Mucosa of rectum (tissue), 2 donors: ENCODE results near the gene UVSSA.

ENCODE experiments used
- H3K27ac ChIP-seq, 2 donors: one replicate each; pipeline ENCODE4 v1.7.0; 2013; ENCODE audit warnings: inconsistent platforms in 2 of 2, low read depth in 2 of 2, low read length in 2 of 2
- H3K27me3 ChIP-seq, 2 donors: one replicate each; pipeline ENCODE4 v1.7.0; 2013; ENCODE audit warnings: low read length in 2 of 2; ENCODE audit not compliant: control insufficient read depth in 2 of 2, insufficient read depth in 2 of 2
- H3K36me3 ChIP-seq, 2 donors: one replicate each; pipeline ENCODE4 v1.7.0; 2013; ENCODE audit warnings: low read length in 2 of 2; ENCODE audit not compliant: control insufficient read depth in 2 of 2, insufficient read depth in 2 of 2
- H3K4me1 ChIP-seq, 2 donors: one replicate each; pipeline ENCODE4 v1.7.0; 2013; ENCODE audit warnings: low read length in 2 of 2, mild to moderate bottlenecking in 1 of 2; ENCODE audit not compliant: control insufficient read depth in 2 of 2, insufficient read depth in 2 of 2
- H3K4me3 ChIP-seq, 2 donors: one replicate each; pipeline ENCODE4 v1.7.0; 2013; ENCODE audit warnings: low read length in 2 of 2
- H3K9ac ChIP-seq, 2 donors: one replicate each; pipeline ENCODE4 v1.7.0; 2013; ENCODE audit warnings: low read length in 2 of 2, low read depth in 1 of 2, mild to moderate bottlenecking in 1 of 2
- H3K9me3 ChIP-seq, 2 donors: one replicate each; pipeline ENCODE4 v1.7.0; 2013; ENCODE audit warnings: low read length in 2 of 2; ENCODE audit not compliant: control insufficient read depth in 2 of 2
- donor health status: healthy.
- donor health status: Normal muscosa, but diverticular disease.

Gene UVSSA

DNA sequence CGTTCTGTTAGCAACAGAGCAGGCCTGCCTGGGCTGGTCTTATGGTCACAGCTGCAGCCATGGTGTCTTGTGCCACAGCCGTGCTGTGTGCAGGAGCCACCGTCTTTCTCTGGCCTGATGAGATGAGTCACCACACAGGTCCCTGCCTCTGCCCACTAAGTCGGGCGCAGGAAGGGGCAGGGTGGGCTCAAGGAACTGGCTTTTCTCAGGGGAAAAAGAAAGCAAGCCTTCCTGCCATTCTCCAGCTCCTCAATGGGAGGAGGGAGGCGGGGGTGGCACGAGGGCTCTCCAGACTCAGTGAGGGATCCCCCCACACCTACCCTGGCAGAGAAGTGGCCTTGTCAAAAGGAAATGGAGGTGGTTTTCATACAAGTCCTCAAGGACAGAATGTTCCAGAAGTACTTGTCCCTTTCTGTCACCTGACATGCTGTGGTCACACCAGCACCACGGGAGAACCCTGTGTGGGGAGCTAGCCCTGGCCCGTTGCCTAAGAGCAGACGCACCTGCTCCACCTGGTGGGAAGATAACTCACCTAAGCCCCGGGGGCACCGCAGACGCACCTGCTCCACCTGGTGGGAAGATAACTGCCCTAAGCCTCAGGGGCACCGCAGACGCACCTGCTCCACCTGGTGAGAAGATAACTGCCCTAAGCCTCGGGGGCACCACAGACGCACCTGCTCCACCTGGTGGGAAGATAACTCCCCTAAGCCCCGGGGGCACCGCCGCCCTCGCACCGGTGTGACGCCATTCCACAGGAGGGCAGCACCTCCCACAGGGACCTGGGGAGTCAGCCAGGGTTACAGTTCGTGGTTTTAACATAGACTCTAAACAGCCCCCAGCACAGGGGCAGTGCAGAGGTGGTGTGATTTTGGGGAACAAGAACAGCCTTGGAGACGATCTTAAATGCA, 18.5 kb downstream of the UVSSA start:
- no peak overlapping the region for H3K27ac ChIP-seq
- no peaks in the 10 kb centered on the region for H3K9me3 ChIP-seq
- H3K4me3 ChIP-seq: no peak overlapping the region
- no peak overlapping the region for H3K9ac ChIP-seq
- no peaks in the 10 kb centered on the region for H3K27me3 ChIP-seq
- H3K4me1 ChIP-seq: no peaks in the 10 kb centered on the region
- peaks cover 4 to 13% of the 10 kb centered on the region in 2 donors for H3K36me3 ChIP-seq

DNA sequence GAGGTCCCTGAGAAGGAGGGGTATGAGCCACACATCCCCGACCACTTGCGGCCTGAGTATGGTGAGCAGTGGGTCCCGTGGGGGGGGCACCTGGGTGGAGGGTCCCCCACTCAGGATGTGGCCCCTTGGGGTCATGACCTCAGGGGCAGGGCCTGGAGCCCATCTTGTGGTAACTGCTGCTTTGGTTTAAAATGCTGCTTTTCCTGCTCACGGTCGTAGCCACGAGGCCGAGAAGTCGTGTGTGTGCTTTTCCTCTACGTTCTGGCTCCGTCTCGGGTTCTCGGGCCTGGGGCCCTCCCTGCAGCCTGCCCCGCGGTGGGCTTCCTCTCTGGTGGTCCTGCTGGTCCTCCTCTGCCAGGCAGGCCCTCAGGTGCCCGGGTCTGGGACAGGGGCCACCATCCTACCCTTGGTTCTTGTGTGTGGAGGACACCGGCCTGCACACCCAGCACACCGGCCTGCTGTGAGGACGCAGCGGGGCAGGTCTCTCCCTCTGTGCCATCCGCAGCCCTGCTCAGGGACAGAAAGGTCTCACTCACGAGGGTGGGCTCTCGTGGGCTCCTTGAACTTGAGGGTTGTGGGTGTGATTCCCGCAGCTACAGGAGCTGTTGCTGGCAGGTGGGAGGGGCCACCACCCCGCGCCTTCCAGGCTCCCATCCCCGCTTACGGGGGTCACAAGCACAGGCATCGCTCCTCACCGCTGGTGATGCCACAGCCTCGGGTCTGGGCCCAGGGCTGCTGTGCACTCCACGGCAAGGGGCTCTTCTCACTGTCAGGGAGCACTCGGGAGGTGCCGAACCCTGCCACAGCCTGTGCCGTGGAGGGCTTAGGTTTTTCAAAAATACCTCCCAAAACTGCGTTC, 19.6 kb downstream of the UVSSA start:
- Histone ChIP-seq H3K4me3 (no peak overlapping the region), H3K27ac (no peak overlapping the region), H3K9me3 (no peaks in the 10 kb centered on the region), H3K9ac (no peak overlapping the region), H3K36me3 (peaks cover 14 to 19% of the 10 kb centered on the region in 2 donors), H3K27me3 (no peaks in the 10 kb centered on the region), H3K4me1 (no peaks in the 10 kb centered on the region)

DNA sequence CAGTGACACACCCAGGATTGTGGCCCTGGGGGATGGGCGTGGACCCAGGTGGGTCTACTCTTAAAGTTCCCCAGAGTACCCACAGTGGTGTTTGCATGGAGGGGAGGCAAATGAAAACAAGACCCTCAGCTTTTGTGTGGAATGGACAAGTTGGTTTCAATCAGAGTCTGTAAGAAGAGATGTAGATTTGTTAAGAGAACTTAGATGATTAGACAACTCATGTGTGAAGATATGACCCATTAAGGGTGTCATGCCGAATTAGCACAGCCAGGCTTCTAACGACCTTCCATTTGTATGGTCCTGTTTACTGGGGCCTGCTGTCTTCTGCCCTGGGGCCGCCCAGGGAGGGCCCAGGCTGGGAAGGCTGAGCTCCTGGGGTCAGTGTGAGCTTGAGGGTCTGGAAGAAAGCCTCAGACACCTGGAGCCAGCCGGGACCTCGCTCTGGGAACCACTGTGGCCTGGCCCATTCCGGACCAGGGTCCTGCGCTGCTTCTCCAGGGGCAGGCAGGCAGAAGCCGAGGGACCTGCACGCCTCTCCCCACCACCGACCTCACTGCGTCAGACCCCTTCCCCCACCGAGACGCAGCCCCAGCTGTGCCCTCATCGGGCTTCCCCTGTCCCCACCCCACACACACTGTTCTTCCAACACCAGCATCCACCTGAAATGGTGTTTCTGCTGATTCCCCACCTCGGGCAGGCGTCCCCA, 20.4 kb downstream of the UVSSA start:
- Histone ChIP-seq H3K27ac (no peak overlapping the region), H3K9ac (no peak overlapping the region), H3K4me3 (no peak overlapping the region), H3K27me3 (no peaks in the 10 kb centered on the region), H3K4me1 (no peaks in the 10 kb centered on the region), H3K36me3 (peaks cover 16 to 25% of the 10 kb centered on the region in 2 donors), H3K9me3 (no peaks in the 10 kb centered on the region)

DNA sequence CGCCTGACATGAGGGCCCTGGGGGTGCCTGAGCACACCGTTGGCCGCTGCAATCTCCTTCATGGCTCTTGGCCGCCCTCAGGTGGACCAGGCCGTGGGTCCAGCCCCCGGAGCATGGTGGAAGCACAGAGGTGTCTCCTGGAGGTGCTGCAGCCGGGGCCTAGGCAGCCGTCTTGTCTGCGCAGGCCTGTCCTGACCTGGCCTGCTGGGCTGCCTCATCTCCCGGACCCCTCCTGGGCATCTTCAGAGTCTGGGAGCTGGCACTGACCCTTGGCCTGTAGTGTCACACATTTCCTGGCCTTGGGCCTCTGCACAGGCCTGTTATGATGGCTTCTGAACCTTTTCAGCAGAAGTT, 20.9 kb downstream of the UVSSA start:
- no peaks in the 10 kb centered on the region for H3K9me3 ChIP-seq
- no peaks in the 10 kb centered on the region for H3K27me3 ChIP-seq
- no peak overlapping the region for H3K27ac ChIP-seq
- H3K4me3 ChIP-seq: no peak overlapping the region
- H3K4me1 ChIP-seq: no peaks in the 10 kb centered on the region
- peaks cover 16 to 29% of the 10 kb centered on the region in 2 donors for H3K36me3 ChIP-seq
- H3K9ac ChIP-seq: no peak overlapping the region

DNA sequence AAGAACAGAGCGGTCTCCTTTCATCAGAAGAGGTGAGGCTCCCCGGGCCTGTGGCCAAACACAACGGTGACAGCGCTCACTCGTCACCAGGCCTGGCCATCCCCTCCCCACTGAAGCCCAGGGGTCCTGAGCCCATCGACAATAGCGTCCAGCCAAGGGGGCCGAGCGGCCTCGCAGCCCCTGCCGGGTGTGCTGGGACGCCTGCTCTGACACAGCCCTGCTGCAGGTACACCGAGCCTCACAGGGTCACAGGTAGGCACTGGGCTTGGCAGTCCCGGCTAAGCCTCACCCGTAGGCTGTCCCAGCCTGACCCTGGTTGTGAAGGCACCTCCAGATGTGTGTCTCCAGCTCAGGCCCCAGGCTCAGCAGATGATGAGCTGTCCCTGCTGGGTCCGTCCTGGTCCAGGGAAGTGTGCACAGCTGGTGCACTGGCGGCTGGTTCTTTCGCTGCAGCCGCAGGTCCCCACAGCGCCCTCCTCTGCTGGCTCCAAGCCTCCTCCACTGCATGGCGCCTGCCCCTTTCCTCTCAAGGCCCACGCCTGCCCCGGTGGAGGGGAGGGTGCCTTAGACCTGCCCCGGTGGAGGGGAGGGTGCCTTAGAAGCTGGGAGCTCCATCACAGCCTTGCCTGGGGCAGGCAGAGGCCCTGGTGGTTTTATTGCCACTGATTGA, 21.5 kb downstream of the UVSSA start:
- H3K36me3 ChIP-seq: peaks cover 16 to 29% of the 10 kb centered on the region in 2 donors
- H3K4me3 ChIP-seq: no peak overlapping the region
- H3K9me3 ChIP-seq: no peaks in the 10 kb centered on the region
- H3K27ac ChIP-seq: no peak overlapping the region
- no peaks in the 10 kb centered on the region for H3K4me1 ChIP-seq
- no peaks in the 10 kb centered on the region for H3K27me3 ChIP-seq
- no peak overlapping the region for H3K9ac ChIP-seq

DNA sequence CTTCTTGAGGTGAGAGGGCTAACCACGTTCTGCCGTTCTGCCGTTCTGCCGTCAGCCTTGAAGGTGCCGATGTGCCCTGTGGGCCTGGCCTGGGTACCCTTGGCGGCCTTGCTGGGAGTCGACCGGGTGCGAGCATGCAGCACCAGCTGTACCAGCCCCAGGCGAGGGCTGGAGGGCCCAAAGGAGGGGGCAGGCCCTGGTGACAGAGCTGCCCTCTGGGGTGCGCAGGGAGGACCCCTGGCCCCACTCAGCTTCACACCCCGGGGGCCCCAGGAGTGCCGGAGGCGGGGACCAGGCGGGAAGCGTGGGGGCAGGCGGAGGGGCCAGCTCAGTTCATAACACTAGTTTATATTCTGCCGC, 22.1 kb downstream of the UVSSA start:
- peaks cover 21 to 29% of the 10 kb centered on the region in 2 donors for H3K36me3 ChIP-seq
- no peaks in the 10 kb centered on the region for H3K4me1 ChIP-seq
- no peak overlapping the region for H3K27ac ChIP-seq
- no peaks in the 10 kb centered on the region for H3K9me3 ChIP-seq
- no peaks in the 10 kb centered on the region for H3K27me3 ChIP-seq
- no peak overlapping the region for H3K9ac ChIP-seq
- no peak overlapping the region for H3K4me3 ChIP-seq

DNA sequence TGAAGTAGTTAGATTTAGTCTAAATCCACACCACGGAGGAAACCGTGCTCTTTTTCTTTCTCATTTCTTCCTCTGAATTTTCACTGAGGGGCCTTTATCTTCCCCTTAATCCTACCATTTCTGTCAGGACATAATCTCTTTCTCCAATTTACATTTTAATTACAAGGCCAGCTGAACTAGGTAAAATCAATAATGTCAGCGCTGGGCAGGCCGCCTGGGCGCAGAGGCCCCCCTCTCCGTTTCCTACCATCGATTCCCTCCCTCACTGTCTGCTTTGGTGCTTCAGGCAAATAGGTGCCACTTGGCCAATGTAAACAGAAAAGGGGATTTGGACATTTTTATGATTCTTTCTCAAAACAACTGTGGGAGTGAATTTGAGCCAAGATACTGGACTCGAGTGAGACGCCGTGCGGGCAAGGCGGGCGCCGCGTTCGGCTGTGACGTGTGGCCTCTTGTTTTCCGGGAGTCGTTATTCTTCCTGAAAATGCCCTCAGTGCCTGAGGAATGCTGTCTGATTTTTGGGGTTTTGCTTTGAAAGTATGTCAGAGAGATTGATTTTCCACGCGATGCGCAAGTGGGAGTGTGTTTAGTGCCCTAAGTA, 22.6 kb downstream of the UVSSA start:
- Histone ChIP-seq H3K9ac (no peak overlapping the region), H3K36me3 (peaks cover 21 to 29% of the 10 kb centered on the region in 2 donors), H3K4me3 (no peak overlapping the region)

DNA sequence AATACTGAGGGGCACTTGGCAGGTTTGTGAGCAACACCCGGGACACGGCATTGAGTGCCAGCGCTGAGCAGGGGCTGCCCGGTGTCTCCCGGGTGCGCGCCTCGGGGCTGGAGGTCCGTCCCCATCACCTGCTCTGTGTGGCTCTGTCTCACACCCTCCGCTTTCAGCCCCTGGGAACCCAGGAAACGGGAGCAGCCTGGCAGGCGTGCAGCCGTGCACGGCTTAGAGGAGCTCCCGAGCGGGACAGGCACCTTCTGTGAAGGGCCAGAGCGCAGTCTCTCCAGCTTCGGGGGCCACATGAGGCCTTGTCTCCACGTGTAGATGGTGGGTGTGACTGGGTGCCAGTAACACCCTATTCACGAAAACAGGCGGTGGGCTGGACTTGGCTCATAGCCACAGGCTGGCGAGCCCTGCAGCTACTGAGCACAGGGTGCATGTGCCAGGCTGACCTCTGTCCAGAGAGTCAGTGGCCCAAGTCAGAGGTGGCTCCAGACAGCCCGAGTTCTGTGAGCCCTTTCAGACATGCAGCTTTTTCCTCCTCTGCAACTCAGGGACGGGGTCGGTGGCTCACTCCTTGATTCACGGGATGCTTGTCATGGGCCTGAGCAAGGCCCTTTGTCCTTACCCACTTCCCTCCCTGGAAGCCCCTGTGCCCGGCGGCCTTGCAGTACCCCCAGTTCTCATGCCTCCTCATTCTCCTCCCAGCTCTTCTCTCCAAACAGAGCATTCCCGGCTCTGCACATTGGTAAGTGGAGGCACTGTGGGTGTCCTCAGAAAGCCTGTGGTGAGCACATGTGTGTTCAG, 23.5 kb downstream of the UVSSA start:
- H3K9ac ChIP-seq: no peak overlapping the region
- no peaks in the 10 kb centered on the region for H3K4me1 ChIP-seq
- H3K9me3 ChIP-seq: no peaks in the 10 kb centered on the region
- H3K36me3 ChIP-seq: peaks cover 21 to 29% of the 10 kb centered on the region in 2 donors
- no peak overlapping the region for H3K4me3 ChIP-seq
- no peak overlapping the region for H3K27ac ChIP-seq
- H3K27me3 ChIP-seq: no peaks in the 10 kb centered on the region

More for the DNA sequence above, 22.6 kb downstream of the UVSSA start:
- Histone ChIP-seq H3K4me1 (no peaks in the 10 kb centered on the region), H3K9me3 (no peaks in the 10 kb centered on the region), H3K27ac (no peak overlapping the region), H3K27me3 (no peaks in the 10 kb centered on the region)
